Body of pancreas (tissue), 4 donors: ENCODE data around the gene VCP. TPM values are rescaled to one million over a fixed set of nuclear protein-coding genes. Genes with fewer than 3 reads are reported as not detected.

Experiments used
- ATAC-seq: fragments of 150-250 bp; one replicate; pipeline ENCODE4 v1.9.1; 2016
- DNase-seq, 4 donors: peaks; one replicate each; pipeline ENCODE4 v3.0.0-alpha.2; 2019
- H3K27ac ChIP-seq, 4 donors: fragments of 200-600 bp; sonication (generic); 1 replicate in 3 of 4; 2 replicates in 1 of 4; pipeline versions ENCODE4 v1.5.1 to v1.6.1; 2016 to 2019; ENCODE audit warnings: mild to moderate bottlenecking in 1 of 4, mixed read lengths in 1 of 4, moderate library complexity in 1 of 4
- H3K27me3 ChIP-seq, 2 donors: fragments of 200-600 bp; sonication (generic); one replicate each; pipeline ENCODE4 v1.6.0; 2016; ENCODE audit warnings: mild to moderate bottlenecking in 1 of 2
- H3K36me3 ChIP-seq, 2 donors: fragments of 200-600 bp; sonication (generic); replicated peaks in 1 of 2; 2 replicates each; pipeline ENCODE4 v1.5.1; 2016; ENCODE audit warnings: low read depth in 2 of 2; ENCODE audit not compliant: insufficient read depth in 1 of 2
- H3K4me1 ChIP-seq: fragments of 200-600 bp; sonication (generic); one replicate; pipeline ENCODE4 v1.6.0; 2016
- H3K4me3 ChIP-seq, 2 donors: fragments of 200-600 bp; sonication (generic); 1 replicate in 1 of 2; 2 replicates in 1 of 2; pipeline ENCODE4 v1.5.1; 2016 to 2019
- H3K9me3 ChIP-seq, 3 donors: fragments of 200-600 bp; sonication (generic); 1 replicate in 2 of 3; 2 replicates in 1 of 3; pipeline ENCODE4 v1.5.1; 2016
- POLR2A ChIP-seq, 3 donors: fragments of 450-650 bp; IDR thresholded peaks; one replicate each; pipeline ENCODE4 v1.6.1; 2016; ENCODE audit warnings: antibody characterized with exemption in 3 of 3, mild to moderate bottlenecking in 2 of 3
- WGBS, 2 donors: methylation state at CpG; one replicate each; pipeline ENCODE4 v1.1.5; 2017; 5-methylcytosine and 5-hydroxymethylcytosine counted together
- intact Hi-C: fragments of 100-400 bp; cut with DNase I; formaldehyde crosslinking; loops from one replicate; pipeline ENCODE4 v1.15.1; 2023
- total RNA-seq, 2 donors: library from RNA; depleted of rRNA; stranded (reverse); fragments of >200 nt; gene quantifications; one replicate each; pipeline ENCODE4 v1.1.0, GENCODE V29; 2016
- TF ChIP-seq, protein P1 (sequence below), 7 experiments: fragments of 450-650 bp in 4 of 7; fragments of 200-600 bp in 3 of 7; sonication (generic) in 3 of 7; IDR thresholded peaks; one replicate each; pipeline ENCODE4 v1.5.1; 2016 to 2019; ENCODE audit warnings: antibody characterized with exemption in 7 of 7

Gene VCP
- total RNA-seq, 2 donors from 2014 or later: 63.6 to 118 TPM

DNA sequence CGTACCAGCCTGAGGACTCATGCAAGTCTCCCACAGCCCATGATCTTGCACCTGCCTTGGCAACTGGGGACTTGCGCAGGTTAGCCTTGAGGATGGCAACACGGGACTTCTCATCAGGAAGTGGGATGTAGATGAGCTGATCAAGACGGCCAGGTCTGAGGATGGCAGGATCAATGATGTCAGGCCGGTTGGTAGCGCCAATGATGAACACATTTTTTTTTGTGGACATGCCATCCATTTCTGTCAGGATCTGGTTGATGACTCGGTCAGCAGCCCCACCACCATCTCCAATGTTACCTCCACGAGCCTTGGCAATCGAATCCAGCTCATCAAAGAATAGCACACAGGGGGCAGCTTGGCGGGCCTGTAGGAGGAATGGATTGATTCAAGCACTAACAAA, 13.0 kb downstream of the VCP start:
- WGBS, 2 donors: 93 to 96% methylated on average over 10 of the region's 10 CpGs
- Histone ChIP-seq H3K36me3 (peaks cover 48 to 80% of the 10 kb centered on the region in 2 donors), H3K9me3 (no peaks in the 10 kb centered on the region), H3K4me3 (no peak overlapping the region), H3K4me1 (no peaks in the 10 kb centered on the region), H3K27ac (no peak overlapping the region), H3K27me3 (no peaks in the 10 kb centered on the region)
- DNase-seq: no peak
- ATAC-seq: no peak
- intact Hi-C loops: no loop called here
- TF ChIP-seq, protein P1, sequence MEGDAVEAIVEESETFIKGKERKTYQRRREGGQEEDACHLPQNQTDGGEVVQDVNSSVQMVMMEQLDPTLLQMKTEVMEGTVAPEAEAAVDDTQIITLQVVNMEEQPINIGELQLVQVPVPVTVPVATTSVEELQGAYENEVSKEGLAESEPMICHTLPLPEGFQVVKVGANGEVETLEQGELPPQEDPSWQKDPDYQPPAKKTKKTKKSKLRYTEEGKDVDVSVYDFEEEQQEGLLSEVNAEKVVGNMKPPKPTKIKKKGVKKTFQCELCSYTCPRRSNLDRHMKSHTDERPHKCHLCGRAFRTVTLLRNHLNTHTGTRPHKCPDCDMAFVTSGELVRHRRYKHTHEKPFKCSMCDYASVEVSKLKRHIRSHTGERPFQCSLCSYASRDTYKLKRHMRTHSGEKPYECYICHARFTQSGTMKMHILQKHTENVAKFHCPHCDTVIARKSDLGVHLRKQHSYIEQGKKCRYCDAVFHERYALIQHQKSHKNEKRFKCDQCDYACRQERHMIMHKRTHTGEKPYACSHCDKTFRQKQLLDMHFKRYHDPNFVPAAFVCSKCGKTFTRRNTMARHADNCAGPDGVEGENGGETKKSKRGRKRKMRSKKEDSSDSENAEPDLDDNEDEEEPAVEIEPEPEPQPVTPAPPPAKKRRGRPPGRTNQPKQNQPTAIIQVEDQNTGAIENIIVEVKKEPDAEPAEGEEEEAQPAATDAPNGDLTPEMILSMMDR (IDR thresholded peaks at IDR 0.05): no peak
- no peak for TF ChIP-seq POLR2A (IDR thresholded peaks at IDR 0.05)

DNA sequence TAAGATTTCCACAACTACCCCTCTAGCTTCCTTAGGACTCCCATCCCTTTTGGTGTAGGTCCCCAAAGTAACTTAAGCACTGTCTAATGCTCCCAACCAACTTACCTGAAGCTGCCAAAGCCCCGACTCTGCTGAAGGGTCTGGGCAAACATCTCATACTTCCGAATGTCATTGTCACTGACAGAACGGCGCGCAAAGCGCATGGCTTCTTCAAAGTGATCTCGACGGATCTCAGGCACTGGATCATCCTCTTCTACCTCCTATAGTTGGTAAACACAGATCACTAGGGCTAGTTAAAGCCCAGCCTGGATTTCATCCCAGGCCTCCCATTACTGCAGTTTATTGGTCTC, 15.2 kb downstream of the VCP start:
- H3K36me3 ChIP-seq: peaks cover 33 to 59% of the 10 kb centered on the region in 2 donors
- H3K4me1 ChIP-seq: no peaks in the 10 kb centered on the region
- 96 to 99% methylated on average over 8 of the region's 8 CpGs for WGBS, 2 donors
- TF ChIP-seq POLR2A (IDR thresholded peaks at IDR 0.05): no peak
- TF ChIP-seq, protein P1 (IDR thresholded peaks at IDR 0.05): no peak
- H3K27me3 ChIP-seq: no peaks in the 10 kb centered on the region
- DNase-seq (no peak), ATAC-seq (no peak)
- no peaks in the 10 kb centered on the region for H3K9me3 ChIP-seq
- H3K27ac ChIP-seq: no peak overlapping the region
- intact Hi-C loops: no loop called here
- H3K4me3 ChIP-seq: no peak overlapping the region

DNA sequence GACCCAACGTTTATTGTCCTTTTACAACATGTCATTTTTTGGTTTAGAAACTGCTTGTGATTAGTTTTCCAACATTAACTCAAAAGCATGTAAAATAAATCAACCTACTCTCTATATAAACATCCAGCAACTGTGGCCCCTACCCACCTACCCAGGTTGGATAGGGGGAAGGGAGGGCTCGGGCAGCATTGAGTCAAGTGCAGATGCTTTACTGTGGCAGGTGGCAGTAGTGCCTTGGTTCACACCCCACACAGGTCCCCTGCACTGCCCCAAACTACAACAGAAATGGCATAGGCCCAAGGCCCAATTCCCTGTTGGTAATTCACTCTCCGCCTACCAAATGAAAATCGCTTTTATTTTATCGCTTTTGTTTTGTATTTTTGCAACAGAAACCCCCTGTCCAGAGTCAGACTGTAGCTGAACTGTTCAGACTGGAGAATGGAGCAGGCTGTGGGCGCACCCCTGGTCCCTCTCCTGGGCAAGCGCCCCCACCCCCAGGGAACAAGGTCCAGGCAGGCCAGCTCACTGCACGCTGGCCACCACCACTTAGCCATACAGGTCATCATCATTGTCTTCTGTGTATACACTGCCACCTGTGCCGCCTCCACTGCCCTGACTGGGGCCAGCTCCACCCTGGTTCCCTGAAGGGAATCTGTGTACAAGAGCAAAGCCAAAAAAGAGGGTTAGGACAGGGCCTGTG, 15.7 kb downstream of the VCP start:
- Histone ChIP-seq H3K9me3 (no peaks in the 10 kb centered on the region), H3K4me3 (no peak overlapping the region), H3K36me3 (peaks cover 28 to 56% of the 10 kb centered on the region in 2 donors), H3K27ac (no peak overlapping the region), H3K27me3 (no peaks in the 10 kb centered on the region), H3K4me1 (no peaks in the 10 kb centered on the region)
- no peak for TF ChIP-seq POLR2A (IDR thresholded peaks at IDR 0.05)
- TF ChIP-seq, protein P1 (IDR thresholded peaks at IDR 0.05): no peak
- DNase-seq: no peak
- intact Hi-C loops: no loop called here
- WGBS, 2 donors: 88 to 93% methylated on average over 9 of the region's 9 CpGs
- no peak for ATAC-seq

DNA sequence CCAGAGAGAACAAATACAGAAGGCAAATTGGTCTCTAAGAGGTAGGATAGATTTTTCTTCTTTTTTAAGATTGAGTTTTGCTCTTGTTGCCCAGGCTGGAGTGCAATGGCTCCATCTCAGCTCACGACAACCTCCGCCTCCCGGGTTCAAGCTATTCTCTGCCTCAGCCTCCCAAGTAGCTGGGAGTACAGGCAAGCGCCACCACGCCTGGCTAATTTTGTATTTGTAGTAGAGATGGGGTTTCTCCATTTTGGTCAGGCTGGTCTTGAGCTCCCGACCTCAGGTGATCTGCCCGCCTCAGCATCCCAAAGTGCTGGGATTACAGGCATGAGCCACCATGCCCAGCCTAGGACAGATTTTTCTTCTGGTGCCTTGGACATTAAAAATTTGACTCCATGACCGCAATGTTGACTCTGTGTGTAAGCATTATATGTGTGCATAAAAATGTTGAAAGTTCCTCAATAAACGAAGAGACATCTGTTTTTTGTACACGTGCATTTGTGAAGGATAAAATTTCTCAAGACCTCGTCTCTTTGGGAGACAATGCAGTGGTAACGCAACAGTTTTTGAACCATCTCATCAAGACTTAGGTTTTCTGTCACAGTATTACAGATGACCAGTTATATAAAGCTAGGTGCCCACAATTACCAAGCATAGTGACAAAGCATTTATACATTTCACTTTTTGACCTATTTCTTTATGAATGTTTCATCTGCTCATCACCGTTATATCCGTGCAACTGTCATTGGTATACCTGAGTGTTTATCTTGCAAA, 17.4 kb downstream of the VCP start:
- TF ChIP-seq, protein P1 (IDR thresholded peaks at IDR 0.05): no peak
- no peak for TF ChIP-seq POLR2A (IDR thresholded peaks at IDR 0.05)
- 95 to 97% methylated on average over 14 of the region's 14 CpGs for WGBS, 2 donors
- no peak for DNase-seq

More for the DNA sequence above, 17.4 kb downstream of the VCP start:
- H3K4me3 ChIP-seq: no peak overlapping the region
- no peaks in the 10 kb centered on the region for H3K9me3 ChIP-seq
- H3K4me1 ChIP-seq: no peaks in the 10 kb centered on the region
- H3K36me3 ChIP-seq: peaks cover 16 to 41% of the 10 kb centered on the region in 2 donors
- no peak for ATAC-seq
- H3K27ac ChIP-seq: no peak overlapping the region
- intact Hi-C loops: no loop called here
- no peaks in the 10 kb centered on the region for H3K27me3 ChIP-seq
